Measurements from ENCODE around the gene AQP2.

DNA sequence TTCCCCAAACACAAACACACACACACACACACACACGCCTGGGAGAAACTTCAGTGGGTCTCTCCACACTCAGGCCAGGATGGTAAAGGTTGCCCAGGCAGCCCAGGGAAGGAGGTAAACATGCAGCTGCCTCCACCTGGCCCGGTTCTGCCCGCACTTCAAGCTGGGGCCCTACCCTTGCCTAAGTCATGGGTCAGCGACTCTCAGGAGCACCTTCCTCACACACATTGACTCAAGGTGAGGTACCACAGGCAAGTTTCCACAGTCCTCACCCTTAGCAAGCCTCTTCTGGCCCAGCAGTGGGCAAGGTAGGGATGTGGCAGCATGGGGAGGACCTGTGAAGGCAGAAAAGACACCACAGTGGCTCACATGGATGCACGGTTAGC, 32.8 kb upstream of the AQP2 start:
- TF ChIP-seq, protein P1, sequence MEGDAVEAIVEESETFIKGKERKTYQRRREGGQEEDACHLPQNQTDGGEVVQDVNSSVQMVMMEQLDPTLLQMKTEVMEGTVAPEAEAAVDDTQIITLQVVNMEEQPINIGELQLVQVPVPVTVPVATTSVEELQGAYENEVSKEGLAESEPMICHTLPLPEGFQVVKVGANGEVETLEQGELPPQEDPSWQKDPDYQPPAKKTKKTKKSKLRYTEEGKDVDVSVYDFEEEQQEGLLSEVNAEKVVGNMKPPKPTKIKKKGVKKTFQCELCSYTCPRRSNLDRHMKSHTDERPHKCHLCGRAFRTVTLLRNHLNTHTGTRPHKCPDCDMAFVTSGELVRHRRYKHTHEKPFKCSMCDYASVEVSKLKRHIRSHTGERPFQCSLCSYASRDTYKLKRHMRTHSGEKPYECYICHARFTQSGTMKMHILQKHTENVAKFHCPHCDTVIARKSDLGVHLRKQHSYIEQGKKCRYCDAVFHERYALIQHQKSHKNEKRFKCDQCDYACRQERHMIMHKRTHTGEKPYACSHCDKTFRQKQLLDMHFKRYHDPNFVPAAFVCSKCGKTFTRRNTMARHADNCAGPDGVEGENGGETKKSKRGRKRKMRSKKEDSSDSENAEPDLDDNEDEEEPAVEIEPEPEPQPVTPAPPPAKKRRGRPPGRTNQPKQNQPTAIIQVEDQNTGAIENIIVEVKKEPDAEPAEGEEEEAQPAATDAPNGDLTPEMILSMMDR (IDR thresholded peaks at IDR 0.05), result no peak
- no peak for TF ChIP-seq EZH2 (IDR thresholded peaks at IDR 0.05)
- no peak for TF ChIP-seq EZH2phosphoT487 (IDR thresholded peaks at IDR 0.05)
